Epidermal melanocyte (primary cell): ENCODE results near the gene CBL.
"Not testable (repeated sequence)": the region's sequence is repeated elsewhere in the genome, so short reads cannot be mapped to it uniquely, and the experiment has no call there.

Source experiments
- DNase-seq: peaks from one replicate; pipeline ENCODE4 v3.0.0; 2011; ENCODE audit warnings: low spot score; ENCODE audit not compliant: insufficient read length

The CBL gene

DNA sequence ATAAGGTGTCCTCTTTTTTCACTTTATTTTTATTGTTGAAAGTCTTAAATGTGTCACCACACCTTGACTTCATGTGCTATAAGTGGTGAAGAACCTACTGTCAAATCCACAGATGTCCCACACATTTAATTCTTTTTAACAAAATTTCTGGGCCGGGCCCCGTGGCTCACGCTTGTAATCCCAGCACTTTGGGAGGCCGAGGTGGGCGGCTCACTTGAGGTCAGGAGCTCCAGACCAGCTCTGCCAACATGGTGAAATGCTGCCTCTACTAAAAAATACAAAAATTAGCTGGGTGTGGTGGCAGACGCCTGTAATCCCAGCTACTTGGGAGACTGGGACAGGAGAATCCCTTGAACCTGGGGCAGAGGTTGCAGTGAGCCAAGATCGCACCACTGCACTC lies 3.0 kb downstream of the CBL start:
- no peak for DNase-seq

DNA sequence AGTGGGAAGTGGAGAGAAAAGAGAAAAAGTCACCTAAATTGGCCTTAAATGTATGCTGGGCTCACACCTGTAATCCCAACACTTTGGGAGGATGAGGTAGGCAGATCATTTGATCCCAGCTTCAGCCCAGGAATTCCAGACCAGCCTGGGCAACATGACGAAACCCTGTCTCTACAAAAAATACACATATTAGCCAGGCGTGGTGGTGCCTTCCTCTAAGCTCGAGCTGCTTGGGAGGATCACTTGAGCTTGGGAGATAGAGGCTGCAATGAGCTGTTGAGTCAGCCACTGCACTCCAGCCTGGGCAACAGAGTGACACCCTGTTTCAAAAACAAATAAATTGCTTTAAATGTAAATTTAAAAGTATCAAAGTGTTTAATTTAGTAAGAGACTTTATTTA lies 3.9 kb downstream of the CBL start:
- no peak for DNase-seq

DNA sequence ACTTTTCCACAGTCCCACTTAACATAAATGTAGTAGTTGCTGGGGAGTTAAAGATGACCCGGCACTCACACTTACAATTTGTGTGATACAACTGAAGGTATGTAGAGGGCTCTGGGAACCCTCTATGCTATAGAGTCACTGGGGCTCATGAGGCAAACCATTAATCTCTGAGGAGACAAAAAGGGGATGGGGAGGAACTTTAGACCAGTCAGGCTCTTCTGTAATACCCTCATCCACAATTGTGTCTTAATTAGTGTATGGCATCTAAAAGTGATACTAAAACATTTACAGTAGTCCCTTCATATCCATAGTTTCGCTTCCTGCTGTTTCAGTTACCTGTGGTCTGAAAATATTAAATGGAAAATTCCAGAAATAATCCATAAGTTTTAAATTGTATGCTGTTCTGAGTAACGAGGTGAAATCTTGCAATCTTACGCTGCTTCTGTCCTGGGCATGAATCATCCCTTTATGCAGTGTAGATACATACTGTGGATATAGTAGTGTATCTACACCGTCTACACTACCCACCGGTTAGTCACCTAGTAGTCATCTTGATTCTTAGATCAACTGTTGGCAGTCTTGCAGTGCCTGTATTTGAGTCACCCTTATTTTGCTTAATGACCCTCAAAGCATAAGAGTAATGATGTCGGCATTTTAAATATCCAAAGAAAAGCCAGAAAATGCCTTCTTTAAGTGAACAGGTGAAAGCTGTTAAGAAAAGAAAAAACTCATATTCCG lies 12.2 kb downstream of the CBL start:
- no peak for DNase-seq

DNA sequence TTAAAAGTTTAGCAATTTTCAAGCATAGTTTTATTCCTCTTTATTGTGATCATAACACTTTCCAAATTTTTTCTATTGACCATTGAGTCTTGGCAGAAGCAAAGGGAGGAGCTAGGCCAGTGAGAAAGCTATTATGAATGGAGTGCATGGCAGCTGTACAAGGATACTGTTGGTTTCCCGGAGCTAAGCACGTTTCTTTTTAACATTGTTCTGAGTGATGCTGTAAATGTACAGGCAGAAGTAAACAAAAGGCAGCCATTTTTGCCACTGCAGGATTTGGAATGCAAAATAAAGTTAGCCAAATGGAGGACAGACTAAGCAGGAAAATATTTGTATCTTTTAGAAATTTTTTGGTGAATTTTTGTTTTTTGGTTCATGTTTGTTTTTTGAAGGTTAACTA lies 16.2 kb downstream of the CBL start:
- DNase-seq, result peak; percentile 31

DNA sequence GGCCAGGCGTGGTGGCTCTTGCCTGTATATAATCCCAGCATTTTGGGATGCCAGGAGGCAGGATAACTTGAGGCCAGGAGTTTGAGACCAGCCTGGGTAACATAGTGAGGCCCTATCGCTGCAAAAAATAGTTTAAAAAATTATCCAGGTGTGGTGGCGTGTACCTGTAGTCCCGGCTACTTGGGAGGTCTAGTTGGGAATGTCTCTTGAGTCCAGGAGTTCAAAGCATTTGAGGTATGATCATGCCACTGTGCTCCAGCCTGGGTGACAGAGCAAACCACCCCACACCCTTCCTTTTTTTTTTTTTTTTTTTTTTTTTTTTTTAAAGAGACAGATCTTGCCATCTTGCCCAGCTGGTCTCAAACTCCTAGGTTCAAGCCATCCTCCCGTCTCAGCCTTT lies 16.8 kb downstream of the CBL start:
- DNase-seq, result no peak

DNA sequence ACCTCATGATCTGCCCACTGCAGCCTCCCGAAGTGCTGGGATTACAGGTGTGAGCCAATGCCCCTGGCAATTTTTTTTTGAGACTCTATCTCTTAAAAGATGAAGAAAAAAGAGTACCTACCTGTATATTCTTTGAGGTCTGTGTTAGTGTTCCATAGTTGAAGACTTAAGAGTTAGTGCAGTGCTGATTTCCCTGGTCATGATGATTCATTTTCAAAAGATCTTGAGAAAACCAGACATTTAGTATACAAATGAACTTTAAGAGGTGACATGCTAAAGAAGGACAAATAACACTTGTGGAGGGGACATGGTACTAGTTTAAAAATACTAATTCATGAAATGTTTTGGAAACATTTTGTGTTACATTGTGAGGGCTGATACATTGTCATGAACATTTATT lies 17.7 kb downstream of the CBL start:
- no peak for DNase-seq

DNA sequence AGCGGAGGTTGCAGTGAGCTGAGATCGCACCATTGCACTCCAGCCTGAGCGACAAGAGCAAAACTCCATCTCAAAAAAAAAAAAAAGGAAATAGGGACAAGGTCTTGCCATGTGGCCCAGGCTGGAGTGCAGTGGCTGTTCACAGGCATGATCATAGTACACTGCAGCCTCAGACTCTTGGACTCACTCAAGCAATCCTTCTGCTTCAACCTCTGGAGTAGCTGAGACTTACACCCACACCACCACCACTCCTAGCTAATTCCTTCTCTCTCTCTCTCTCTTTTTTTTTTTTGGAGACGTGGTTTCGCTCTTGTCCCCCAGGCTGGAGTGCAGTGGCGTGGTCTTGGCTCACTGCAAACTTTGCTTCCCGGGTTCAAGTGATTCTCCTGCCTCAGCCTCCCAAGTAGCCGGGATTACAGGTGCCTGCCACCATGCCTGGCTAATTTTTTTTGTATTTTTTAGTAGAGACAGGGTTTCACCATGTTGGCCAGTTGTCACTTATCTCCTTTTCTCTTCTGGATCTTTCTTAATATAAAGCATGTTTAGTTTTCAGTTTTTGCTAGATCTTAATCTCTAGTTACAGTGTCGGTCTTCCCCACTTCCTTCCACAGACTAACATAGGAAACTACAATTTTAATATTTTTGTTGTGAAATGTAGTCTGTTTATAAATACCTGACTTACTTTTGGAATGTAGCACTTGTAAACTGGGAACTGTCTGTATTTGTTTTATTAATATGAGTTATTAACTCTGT lies 22.6 kb downstream of the CBL start:
- DNase-seq, result not testable (repeated sequence)

DNA sequence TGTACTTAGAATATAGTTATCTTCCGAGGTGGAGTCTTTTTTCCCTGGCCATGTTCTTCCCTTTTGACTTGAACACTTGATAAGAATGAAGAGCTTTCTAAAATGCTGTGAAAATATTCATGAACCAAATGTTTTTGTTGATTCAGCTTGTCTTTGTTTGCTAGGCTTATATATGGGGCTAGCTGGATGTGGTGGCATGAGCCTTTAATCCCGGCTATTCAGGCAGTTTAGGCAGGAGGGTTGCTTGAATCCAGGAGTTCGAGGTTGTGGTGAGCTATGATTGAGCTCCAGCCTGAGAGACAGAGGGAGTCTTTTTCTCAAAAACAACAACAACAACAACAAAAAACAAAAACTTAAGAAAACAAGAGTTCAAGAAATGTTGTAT lies 23.1 kb downstream of the CBL start:
- DNase-seq, result no peak

DNA sequence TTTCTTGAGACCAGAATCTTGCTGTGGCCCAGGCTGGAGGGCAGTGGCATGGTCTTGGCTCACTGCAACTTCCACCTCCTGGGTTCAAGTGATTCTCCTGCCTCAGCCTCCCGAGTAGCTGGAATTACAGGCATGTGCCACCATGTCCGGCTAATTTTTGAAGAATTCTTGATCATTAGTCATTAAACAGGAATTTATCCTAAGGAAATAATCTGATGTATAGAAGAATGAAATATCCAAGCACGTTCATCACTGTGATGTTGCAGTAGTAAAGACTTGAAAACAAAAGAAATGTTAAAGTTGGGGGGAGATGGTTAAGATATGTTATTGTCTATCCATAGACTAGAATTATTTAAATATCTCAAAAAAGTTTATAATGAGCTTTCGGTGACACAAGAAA lies 23.6 kb downstream of the CBL start:
- DNase-seq, result no peak

DNA sequence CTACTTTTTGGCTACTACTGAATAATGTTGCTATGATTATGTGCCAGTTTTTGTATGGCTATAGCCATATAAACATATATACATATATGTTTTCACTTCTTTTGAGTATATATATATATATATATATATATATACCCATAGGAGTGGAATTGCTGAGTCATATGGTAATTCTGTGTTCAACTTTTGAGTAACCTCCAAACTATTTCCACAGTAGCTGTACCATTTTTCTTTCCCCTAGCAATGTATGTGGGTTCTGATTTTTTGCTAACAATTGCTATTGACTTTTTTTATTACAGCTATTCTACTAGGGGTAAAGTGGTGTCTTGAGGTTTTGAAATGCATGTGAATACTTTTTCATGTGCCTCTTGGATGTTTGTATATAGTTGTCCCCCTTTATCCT lies 30.4 kb downstream of the CBL start:
- no peak for DNase-seq

DNA sequence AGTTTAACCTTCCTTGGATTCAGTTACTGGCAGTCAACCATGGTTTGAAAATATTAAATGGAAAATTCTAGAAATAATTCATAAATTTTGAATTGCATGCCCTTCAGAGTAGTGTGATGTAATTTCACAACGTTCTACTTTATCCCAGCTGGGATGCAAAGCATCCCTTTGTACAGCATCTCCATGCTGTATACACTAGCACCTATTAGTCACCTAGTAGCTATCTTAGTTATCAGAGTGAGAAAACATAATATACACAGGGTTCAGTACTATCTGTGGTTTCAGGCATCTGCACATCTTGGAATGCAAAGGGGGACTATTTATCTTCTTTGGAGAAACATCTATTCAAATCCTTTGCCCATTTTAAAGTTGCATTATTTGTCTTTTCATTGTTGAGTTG lies 30.8 kb downstream of the CBL start:
- DNase-seq, result no peak

DNA sequence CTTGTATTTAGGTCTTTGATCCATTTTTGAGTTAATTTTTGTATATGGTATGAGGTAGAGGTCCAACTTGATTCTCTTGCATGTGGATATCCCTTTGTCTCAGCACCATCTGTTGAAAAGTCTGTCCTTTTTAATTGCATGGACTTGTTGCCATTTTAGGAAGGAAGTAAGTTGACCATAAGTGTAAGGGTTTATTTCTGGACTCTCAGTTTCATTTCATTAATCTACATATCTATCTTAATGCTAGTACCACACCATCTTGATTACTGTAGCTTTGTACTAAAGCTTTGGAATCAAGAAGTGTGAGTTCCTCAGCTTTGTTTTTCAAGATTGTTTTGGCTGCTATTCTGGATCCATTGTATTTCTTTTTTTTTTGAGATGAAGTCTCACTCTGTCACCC lies 31.4 kb downstream of the CBL start:
- DNase-seq, result no peak

DNA sequence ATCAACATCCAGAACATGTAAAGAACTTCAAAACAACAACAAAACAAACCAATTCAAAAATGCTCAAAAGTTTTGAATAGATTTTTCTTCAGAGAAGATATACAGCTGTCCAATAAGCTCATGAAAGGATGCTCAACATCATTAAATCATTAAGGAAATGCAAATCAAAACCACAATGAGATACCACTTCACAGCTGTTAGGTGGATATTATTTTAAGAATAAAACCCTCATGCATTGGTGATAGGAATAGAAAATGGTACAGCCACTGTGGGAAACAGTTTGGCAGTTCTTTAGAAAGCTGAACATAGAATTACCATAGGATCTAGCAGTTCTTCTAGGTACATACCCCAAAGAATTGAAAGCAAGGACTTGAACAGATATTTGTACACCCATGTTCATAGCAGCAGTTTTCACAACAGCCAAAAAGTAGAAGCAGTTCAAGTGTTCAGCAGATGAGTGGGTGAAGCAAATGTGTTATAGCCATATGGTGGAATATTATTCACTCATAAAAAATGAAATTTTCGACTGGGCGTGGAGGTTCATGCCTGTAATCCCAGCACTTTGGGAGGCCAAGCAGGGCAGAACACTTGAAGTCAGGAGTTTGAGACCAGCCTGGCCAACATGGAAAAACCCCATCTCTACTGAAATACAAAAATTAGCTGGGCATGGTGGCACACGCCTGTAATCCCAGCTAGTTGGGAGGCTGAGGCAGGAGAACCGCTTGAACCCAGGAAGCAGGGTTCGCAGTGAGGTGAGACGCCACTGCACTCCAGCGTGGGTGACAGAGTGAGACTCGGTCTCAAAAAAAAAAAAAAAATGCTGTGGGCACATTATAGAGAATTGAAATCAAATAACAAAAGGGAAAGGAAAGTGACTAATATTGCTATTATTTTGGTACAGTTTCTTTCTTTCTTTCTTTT lies 42.9 kb downstream of the CBL start:
- DNase-seq, result no peak

DNA sequence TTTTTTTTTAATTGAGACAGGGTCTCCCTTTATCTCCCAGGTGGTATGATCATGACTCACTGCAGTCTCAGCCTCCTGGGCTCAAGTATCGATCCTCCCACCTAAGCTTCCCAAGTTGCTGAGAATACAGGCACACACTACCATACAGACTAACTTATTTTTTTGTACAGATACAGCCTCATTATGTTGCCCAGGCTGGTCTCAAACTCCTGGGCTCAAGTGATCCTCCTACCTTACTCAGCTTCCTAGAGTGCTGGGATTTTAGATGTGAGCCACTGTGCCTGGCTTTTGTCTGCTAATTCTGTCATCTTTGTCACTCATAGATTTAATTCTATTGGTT lies 43.5 kb downstream of the CBL start:
- DNase-seq, result no peak

DNA sequence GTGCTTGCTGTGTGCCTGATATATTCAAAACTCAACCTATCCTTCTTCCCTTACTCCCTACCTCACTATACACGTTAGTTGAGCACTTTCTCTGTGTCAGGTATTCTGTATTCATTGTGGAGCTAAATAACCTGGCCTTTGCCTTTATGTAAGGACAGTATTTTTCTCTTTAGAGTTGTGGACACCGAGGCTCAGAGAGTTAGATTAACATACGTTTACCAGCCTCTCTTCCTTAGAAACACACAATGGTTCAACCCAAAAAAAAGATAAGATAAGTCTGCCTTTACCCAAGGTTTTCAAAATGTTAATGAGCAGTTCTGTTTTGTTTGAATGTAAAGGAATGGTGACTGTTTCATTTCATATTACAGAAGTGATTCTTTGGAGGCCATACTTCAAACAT lies 45.0 kb downstream of the CBL start:
- no peak for DNase-seq

DNA sequence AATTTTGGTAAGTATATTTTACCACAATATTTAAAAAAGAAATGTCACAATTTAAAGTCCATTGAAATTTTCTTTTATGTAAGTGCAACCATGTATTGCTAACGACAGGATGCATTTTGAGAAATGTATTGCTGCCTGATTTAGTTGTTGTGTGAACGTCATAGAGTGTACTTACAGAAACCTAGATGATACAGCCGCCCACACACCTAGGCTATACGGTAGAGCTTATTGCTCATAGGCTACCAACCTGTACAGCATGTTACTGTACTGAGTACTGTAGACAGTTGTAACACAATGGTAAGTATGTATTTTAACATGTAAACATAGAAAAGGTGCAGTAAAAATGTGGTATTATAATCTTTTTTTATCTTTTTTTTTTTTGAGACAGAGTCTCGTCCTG lies 48.1 kb downstream of the CBL start:
- DNase-seq, result no peak

DNA sequence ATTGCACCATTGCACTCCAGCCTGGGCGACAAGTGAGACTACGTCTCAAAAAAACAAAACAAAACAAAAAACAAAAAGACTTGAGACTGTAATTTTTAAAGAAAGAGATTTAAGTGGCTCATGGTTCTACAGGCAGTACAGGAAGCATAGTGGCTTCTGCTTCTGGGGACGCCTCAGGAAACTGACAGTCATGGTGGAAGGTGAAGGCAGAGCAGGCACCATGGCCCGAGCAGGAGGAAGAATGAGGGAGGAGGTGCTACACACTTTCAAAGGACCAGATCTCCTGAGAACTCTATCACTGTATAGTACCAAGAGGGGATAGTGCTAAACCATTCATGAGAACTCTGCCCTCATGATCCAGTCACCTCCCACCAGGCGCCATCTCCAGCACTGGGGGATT lies 52.0 kb downstream of the CBL start:
- DNase-seq, result no peak

DNA sequence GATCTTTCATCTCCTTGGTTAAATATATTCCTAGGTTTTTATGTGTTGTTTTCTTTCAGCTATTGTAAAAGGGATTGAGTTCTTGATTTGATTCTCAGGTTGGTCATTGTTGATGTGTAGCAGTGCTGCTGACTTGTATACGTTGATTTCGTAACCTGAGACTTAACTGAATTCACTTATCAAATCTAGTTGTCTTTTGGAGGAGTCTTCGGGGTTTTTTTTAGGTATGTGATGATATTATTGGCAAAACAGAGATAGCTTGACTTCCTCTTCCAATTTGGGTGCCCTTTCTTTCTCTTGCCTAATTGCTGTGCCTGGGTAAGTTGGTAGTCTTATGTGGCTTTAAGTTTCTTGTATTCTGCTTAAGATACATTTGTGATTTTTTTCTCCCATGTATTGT lies 52.8 kb downstream of the CBL start:
- no peak for DNase-seq

DNA sequence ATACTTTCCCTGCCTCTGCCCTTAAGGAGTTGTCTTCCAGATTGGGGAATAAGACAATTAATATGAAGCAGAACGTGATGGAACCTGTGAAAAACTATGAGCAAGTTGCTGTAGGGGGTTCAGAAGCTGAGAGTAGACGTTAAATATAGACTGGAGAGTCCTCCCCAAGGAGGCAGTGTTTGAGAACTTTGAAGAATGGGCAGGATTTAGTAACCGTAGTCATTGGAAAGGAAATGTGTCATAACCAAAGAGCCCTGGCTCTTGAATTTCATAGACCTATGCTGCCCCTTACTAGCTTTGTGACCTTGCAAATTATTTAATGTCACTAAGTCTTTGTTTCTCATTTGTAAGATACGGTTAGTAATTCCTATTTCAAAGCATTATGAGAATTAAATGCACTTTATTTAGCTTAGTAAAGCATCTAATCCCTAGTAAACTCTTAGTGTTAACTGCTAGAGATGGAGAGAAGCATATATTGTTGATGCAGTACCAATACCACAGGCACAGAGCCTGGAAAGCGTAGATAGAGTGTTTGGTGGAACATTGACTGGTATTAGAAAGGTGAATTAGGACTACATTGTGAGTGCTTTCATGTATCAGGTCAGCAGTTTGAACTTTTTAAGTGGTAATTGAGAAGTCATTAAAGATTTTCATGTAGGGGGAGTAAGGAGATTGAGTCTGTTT lies 56.7 kb downstream of the CBL start:
- DNase-seq, result no peak

DNA sequence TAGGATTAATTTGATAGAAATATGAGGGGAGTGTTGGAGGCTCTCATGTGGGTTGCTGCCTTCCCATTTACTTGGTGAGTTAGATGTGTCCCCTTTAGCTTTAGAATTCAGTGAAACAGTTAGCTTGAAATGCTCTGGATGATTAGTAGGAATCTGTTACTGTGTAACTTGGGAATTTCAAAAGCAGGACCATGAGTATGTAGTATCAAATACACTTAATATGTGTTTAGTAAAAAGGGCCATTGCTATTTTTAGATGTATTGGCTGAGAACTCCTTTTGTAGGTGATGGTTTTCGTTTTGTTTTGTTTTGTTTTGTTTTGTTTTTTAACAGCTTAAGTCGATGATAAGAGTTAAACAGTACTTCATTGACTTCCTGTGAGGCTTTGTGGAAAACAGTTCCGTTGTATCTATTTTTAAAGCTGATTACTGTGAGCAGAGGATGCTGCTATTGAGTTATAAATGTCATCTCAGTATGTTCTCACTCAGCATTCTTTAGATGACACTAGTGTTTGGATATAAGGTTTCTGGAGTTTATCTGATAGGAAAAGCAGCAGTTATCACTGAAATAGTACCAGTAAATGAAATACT lies 57.3 kb downstream of the CBL start:
- DNase-seq, result no peak

DNA sequence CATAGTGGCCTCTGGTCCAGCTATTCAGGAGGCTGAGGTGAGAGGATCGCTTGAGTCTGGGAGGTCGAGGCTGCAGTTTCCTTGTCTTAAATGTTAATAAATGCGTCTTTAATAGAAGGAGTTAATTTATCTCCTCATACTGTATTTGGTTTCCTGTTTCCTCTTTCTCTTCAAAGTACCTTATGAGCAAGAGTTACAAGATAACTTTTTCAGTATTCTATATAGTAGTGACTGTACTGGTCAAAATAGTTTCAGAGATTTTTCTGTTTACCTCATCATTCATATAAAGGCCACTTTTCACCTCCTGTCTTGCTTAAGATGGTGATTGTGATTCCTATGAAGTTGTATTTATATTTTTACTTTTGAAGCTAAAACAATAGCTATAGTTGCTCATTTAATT lies 59.9 kb downstream of the CBL start:
- DNase-seq, result no peak
